ENCODE measurements around the gene PTP4A2.

Gene PTP4A2

GRCh38 chr1:31938184-31938975, at the start of gene PTP4A2:
PTP4A2 (minus strand) TSS chr1:31938368; CDS start chr1:31919065, 19,303 bp downstream.
- peak; percentile 77 for DNase-seq

DNA sequence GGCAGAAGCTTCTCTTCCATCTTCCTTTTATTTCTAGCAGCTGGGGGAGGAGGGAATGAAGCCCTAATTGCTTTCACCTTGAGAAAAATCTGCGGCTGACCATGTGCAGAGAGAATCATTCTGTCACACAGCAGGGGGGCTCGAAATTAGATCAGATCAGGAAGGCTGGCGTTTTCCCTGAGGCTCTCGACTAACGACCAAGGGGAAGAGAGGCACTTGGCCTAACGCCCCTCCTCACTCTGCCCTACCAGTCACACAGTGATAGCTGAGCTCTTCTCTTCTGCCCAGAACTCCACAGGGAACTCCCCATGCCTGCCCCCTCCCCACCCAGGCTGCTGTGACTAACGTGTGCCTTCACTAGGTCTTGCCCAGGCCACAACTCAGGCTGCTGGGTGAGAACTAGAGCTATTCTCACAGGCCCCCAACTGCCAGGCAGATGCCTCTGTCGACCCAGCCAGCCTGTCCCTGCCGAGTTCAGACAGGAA, 49.0 kb upstream of the PTP4A2 start:
- no peak for DNase-seq

DNA sequence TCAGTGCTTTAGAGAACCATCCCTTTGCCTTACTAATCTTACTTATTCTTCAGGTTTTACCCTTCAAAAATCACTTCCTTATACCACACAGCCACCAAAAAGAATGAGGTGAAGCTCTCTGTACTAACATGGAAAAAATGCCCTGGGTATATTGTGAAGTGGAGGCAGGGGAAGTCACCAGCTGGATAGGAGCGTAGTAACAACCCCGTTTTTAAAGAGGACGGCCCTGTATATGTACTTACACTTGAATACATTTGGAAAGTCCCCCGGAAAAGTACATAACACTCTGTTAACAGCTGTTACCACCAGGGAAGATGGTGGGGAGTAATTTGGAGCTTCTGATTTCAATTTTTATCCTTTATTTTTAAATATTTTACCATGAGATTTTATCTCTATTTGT, 47.3 kb upstream of the PTP4A2 start:
- peak; percentile 35 for DNase-seq

DNA sequence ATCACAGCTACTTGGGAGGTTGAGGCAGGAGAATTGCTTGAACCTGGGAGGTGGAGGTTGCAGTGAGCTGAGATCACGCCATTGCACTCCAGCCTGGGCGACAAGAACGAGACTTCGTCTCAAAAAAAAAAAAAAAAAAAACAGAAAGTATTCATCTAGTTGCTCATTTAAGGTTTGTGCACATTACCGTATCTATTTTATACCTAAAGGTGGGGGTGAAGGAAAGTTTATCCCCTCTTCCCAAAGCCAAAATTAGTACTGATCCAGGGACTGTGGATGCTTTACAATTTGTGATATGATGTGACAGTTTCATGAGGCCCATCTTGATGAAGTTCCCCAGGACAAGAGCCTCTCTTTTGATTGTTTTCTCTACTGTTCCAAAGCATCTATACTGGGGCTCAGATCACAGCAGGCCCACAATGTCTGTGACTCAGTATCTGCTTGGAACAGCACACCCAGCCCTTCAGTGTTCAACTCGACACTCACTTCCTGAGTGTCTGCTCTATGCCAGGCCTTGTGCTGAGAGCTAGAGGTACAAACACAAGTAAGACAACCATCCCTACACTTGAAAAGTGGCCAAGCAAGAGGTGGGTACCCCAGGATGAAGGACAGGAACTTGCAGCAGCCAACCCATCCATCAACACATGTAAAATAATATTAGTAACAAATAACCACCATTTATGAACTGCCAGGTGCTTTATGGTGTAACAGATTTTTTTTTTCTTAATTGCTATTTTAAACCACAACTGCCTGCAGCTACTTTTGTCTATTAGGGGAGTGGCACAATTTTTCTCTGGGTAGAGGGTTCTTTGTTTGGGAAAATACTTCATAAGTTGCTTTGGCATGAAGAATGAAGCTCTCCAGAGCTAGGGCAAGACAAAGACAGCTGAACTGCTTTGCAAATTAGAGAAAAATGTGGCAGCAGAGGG, 46.5 kb upstream of the PTP4A2 start:
- no peak for DNase-seq

DNA sequence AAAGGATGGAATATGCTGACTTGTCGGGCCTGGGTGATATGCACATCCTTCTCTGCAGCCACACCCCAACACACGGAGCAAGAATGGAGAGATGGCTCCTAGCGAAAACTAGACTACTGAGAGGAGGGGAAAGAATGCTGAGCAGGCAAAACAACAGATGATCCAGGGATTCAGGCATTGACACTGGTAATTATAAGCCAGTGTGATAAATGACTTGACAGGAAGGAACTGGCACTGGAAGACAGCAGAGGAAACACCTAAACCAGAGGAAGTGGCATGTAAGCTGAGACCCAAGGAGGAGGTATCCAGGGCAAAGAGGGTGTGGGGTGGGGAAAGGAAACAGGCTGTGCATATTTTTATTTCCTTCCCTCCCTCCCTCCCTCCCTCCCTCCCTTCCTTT, 43.8 kb upstream of the PTP4A2 start:
- DNase-seq = peak; percentile 56

DNA sequence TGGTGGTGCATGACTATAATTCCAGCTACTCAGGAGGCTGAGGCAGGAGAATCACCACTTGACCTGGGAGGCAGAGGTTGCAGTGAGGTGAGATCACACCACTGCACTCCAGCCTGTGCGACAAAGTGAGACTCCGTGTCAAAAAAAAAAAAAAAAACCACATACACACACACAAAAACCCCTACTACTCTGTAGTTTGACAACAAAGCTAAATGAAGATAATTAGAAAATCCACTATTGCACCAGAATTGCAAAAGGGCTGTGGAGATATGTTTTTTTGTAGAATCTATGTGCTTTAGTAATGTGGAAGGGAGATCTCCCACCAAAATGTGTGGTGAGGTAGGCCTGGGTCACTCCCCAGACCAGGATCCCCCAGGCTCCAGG, 43.3 kb upstream of the PTP4A2 start:
- no peak for DNase-seq

GRCh38 chr1:31980835-31981455, 42.8 kb upstream of the PTP4A2 start:
- DNase-seq = no peak

DNA sequence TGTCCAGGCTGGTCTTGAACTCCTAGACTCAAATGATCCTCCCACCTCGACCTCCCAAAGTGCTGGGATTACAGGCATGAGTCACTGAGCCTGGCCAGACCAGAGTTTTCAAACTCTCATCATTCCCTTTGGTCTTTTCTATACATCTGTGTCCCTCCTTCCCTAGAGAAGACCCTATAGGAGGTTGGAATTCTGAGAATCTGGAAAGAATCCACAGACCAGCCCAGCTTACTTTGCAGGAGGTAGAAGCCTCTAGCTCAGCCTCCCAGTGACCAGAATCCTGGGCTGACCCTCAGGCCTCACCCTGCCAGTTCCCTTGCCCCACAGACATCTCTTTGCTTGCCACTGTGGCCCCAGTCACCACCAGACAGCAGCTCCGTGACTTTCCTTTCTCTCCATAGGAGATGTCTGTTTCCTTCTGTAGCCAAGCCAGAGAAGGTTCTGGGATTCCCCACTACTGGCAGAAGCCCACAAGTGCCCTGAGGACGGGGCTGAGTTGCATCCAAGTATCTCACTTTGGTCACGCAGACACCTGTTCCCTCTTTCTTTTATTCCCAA, 40.8 kb upstream of the PTP4A2 start:
- no peak for DNase-seq

DNA sequence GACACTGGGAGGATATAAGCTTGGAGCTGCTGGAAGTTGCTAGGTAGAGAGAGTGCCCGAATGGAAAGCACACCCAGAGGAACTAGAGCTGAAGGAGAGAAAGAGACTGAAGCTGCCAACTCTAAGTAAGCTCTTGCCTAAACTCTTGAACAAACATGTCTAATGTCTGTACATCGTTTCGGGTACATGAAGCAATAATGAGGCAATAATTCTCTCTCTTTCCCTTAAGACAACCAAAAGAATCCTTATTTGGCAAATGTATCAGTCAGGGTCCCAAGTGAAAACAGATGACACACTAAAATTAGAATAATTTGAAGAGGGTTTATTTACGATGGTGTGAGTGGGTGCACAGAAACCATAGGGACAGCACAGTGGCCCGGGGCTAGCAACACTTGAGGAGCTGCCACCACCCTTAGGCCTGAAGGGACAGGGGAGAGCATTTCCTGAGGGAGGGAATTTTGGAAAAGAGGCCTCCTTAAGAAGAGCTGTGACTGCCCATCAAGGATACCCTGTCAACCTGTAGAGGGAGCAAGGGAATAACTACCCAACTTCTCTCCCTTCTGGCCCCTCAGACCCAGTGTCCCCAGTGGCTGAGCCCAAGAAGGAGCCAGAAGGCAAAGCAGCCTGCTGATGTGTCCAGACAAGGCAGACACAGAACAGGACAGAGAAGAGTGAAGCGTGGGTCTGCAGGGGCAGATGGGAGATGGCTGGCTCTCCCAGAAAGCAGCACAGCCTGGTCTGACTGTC, 39.4 kb upstream of the PTP4A2 start:
- DNase-seq = no peak

DNA sequence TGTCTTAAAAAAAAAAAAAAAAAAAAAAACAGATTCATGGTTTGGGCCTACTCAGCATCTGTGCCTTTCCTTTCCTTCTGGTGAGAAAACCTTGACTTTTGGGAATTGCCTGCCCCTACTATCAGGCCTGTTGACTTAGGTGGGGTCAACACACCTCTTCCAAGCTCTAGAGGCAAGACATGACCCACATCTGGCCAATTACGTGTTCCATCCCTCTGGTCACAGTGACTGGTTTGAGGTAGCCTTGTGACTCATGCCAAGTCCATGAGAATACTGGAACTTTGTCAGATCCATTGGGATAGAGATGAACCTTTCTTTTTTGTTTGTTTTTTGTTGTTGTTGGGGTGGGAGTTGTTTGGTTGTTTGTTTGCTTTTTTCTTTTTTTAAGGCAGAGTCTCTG, 38.2 kb upstream of the PTP4A2 start:
- no peak for DNase-seq

DNA sequence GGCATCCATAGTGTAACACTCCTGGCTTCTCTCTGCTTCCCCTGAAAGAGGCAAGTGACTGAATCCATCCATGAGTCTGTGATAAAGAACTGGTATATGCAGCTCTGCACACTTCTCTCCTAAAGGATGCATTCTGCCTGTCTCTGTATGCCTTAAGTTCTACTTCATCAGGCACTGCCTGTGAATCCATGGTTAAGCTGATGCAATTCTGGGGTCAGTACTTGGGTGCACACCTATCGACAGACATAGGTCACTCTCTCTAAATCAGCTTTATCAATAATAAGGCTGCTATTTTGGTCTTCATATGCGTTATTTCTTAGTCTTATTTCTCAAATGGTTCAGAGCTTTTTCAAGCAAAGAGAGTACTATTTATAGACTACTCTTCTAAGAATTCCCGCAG, 32.7 kb upstream of the PTP4A2 start:
- DNase-seq = no peak

DNA sequence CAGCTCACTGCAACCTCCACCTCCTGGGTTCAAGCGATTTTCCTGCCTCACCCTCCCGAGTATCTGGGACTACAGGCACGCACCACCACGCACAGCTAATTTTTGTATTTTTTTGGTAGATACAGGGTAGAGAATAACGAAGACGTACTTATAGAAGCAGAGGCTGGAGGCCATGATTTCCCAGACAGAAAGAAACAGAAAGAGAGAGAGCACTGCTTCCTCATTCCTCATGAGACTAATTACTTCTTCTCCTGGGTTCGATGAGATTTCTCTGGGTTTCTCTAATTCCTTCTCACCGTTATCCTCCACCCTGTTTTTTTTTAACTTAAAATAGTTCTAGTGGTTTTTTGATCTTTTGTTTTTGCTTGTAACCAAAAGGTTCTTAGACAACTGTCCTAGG, 23.4 kb upstream of the PTP4A2 start:
- DNase-seq = no peak

GRCh38 chr1:31959521-31960340, 21.6 kb upstream of the PTP4A2 start:
- DNase-seq = no peak

GRCh38 chr1:31957701-31958674, 19.8 kb upstream of the PTP4A2 start:
- peak; percentile 85 for DNase-seq

DNA sequence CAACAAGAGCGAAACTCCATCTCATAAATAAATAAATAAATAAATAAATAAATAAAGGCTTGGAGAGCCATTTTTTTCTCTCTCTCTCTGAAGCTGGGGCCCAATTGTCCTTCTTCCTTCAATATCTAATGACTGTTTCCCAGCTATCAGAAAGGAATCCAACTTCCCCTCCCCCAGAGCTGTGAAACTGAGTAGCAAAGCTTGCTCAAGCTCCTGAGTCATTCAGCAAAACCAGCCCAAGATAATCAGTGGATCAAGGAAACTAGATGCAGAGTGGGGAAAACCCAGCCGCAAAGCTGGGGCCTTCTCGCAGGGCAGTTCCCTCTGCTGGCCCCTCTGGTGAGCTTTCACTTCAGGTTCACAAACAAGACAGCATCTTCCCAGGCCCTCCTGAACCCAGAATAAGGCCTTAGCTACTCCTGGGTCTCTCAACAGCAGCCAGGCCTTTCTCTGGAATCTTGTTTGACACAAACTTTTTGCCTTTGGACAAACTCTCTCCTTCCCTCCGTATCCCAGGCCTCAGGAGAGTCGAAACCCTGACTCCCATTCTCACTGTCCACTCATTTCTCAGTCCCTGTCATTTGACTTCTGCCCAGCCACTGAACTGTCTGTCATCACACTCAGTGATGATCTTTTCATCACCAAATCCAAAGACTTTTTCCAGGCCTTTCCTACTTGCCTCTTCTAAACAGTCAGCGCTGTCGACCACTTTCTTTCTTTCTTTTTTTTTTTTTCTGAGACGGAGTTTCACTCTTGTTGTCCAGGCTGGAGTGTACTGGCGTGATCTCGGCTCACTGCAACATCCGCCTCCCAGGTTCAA, 18.0 kb upstream of the PTP4A2 start:
- peak; percentile 76 for DNase-seq

DNA sequence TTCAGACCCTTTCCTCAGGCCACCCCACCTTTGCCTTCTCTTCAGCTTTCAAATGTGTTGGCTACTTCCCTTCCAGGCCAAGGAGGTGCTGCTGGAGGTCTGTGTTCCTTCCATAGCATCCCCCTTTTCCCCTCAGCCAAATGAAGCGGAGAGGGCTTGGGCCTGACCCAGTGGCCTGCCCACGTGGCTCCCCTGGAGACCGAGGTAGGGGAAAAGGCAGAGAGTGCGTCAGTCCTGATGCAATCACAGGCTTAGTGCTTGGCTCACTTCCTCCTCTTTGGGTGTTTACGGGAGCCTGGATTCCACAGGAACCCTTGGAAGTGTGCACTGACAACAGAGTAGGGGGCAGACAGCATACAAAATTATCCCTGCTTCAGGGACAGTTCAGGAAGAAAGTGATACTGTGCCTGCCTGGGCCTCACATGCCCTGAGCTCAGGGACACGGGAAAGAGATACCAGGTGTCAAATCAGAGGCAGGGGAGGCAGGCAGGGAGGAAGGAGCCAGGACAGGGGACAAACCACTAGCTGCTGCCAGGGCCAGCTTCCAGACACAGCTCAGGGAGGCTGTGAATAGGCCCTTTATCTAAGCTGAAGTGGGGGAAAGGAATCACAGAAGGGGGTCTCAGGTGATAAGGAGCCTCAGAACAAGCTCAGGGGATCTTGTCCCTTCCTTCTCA, 16.6 kb upstream of the PTP4A2 start:
- no peak for DNase-seq

- DNase-seq = no peak
Measured at GRCh38 chr1:31952825-31953220, 14.7 kb upstream of the PTP4A2 start.

- DNase-seq = no peak
Measured at GRCh38 chr1:31951276-31951675, 13.1 kb upstream of the PTP4A2 start.

DNA sequence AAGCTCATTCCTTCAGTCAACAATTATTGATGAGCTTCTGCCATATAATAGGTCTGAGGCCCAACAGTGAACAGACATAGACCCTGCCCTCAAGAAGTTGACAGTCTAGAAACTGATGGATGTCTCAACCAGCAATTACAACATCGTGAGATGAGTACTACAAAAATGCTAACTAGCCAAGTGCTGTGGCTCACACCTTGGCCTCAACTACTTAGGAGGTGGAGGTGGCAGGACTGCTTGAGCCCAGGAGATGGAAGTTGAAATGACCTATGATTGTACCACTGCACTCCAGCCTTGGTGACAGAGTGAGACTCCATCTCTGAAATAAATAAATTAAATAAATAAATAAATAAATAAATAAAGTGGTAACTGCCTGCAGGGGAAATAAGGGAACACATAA, 11.7 kb upstream of the PTP4A2 start:
- no peak for DNase-seq
